ENCODE measurements around the gene MCC. TPM values are rescaled to one million over a fixed set of nuclear protein-coding genes. Genes with fewer than 3 reads are reported as not detected.

Gene MCC
- total RNA-seq, 1 experiment from 2014 or later: 7.6 TPM

- WGBS (ENCODE audit: extremely low coverage, insufficient read length, low lambda C conversion rate): no CpG with 5 or more reads among the region's 3 CpGs
- peaks cover 2% of the 10 kb centered on the region in 2 experiments; a peak in 1 of 4 replicates for H3K4me1 Mint-ChIP-seq
Observed at GRCh38 chr5:113375480-113376060, 112.7 kb downstream of the MCC start.

More at GRCh38 chr5:113375480-113376060, 112.7 kb downstream of the MCC start:
- Histone ChIP-seq H2BK5ac (ENCODE audit: insufficient read length, low read length) (no peak overlapping the region), H3K4ac (ENCODE audit: low read depth, low read length) (no peak overlapping the region), H2BK15ac (ENCODE audit: low read depth, low read length) (no peak overlapping the region), H4K5ac (ENCODE audit: insufficient read length, low read depth, low read length) (no peak overlapping the region), H4K8ac (replicated peaks; ENCODE audit: insufficient read length, low read depth, low read length) (no peak overlapping the region), H3K14ac (ENCODE audit: insufficient read depth, low read length) (no peak overlapping the region), H3K9ac (ENCODE audit: extremely low read depth, insufficient read length, low read length) (no peak overlapping the region), H3K23me2 (ENCODE audit: insufficient read length, low read depth, low read length, poor library complexity, severe bottlenecking) (no peaks in the 10 kb centered on the region), H4K91ac (ENCODE audit: insufficient read length, low read depth, low read length) (no peak overlapping the region), H4K20me1 (ENCODE audit: control insufficient read depth, insufficient read depth, insufficient read length) (no peaks in the 10 kb centered on the region), H2BK120ac (ENCODE audit: low read depth, low read length, poor library complexity, severe bottlenecking) (no peak overlapping the region), H3K18ac (ENCODE audit: insufficient read length, low read depth, low read length) (no peak overlapping the region), H3K56ac (ENCODE audit: insufficient read length, low read depth, low read length) (no peak overlapping the region), H3K9me3 (ENCODE audit: control insufficient read depth, low read depth, low read length) (no peaks in the 10 kb centered on the region), H3K4me1 (ENCODE audit: insufficient read depth, low read length) (no peaks in the 10 kb centered on the region), H2BK12ac (ENCODE audit: insufficient read length, low read depth, low read length) (no peak overlapping the region), H3K23ac (ENCODE audit: insufficient read length, low read depth, low read length) (no peak overlapping the region), H2AK5ac (ENCODE audit: insufficient read length, low read length) (no peak overlapping the region), H3K4me2 (ENCODE audit: insufficient read depth, insufficient read length, low read length) (no peak overlapping the region), H3K27me3 (ENCODE audit: insufficient read depth, low read length) (no peaks in the 10 kb centered on the region), H3K79me1 (ENCODE audit: insufficient read depth, low read depth, low read length, poor library complexity, severe bottlenecking) (no peaks in the 10 kb centered on the region), H3K27ac (ENCODE audit: insufficient read length, low read depth, low read length) (no peak overlapping the region), H3K79me2 (ENCODE audit: insufficient read depth, low read length) (no peaks in the 10 kb centered on the region), H2AFZ (ENCODE audit: low read length) (no peak overlapping the region), H3T11ph (ENCODE audit: low read length) (no peak overlapping the region), H2BK20ac (ENCODE audit: low read depth, low read length, poor library complexity, severe bottlenecking) (no peak overlapping the region)
- no peaks in the 10 kb centered on the region for H3K9me3 Mint-ChIP-seq
- TF ChIP-seq CTCF (conservative IDR thresholded peaks at IDR 0.05): no peak
- no peak overlapping the region for H3K27ac Mint-ChIP-seq
- H3K36me3 Mint-ChIP-seq (ENCODE audit: insufficient read depth in 1 of 3, low read depth in 3 of 3): no peaks in the 10 kb centered on the region
- H3K27me3 Mint-ChIP-seq (ENCODE audit: low read depth): no peaks in the 10 kb centered on the region
- DNase-seq: no peak
- H3K4me3 Mint-ChIP-seq: no peak overlapping the region

All from H9 (cell line).